ENCODE data around the gene CATSPERZ. TPM values are rescaled to one million over a fixed set of nuclear protein-coding genes. Genes with fewer than 3 reads are reported as not detected.

The CATSPERZ gene
- total and polyA plus RNA-seq, 9 of the 15 experiments (the other 6 are each of a cell fraction or from before 2014, with no cell fraction given), result 0.86 to 8.5 (median 3.5) TPM

DNA sequence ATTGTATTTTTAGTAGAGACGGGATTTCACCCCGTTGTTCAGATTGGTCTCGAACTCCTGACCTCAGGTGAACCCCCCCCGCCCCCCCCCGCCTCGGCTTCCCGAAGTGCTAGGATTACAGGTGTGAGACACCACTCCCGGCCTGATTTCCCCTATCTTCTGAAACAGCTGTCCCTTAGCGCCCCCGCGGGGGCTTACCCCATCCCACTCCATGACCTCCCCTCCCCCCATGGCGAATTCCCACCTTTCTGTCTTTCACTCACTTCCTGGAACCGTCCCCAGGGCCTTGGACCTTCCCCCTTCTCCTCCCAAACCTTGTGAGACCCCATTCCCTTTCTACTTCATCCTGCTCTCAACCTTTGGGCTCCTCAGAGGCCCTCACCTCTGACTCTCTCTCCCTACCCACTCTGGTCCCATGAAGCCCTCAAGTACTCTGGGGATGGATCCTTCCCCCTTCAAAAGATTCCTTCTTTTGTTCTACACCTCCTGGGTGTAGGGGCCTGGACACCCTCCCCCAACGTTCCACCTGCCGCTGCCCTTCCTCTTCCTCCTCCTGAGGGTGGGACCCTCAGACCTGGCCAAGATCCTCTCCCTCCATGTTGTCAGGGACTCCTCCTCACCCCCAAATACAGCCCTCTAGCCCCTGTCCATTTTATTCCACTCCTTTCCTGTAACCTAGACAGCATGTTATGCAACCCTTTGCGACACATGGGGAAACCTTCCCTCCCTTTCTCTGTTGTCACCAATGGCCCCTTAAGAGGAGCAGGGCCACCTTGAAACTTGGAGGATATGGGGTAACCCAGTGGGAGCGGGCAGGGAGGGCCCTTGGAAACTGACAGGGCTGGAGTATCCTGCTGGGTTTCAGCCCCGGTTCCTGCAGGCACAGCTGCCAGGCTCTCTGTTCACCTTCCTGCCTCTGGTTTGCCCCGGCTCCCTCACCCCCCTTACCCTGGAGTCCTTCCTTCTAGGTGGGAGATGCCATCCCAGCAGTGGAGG lies 18.9 kb downstream of the CATSPERZ start (continued):
- TF ChIP-seq E4F1 (CRISPR knock-in tag; IDR thresholded peaks at IDR 0.05; ENCODE audit: borderline replicate concordance) (no peak), CBFA2T3 (IDR thresholded peaks at IDR 0.05) (peak; percentile 73), TAF1 (IDR thresholded peaks at IDR 0.05; ENCODE audit: control insufficient read depth, extremely low read depth, insufficient read depth, low read length, severe bottlenecking) (no peak), TCF7L2 (IDR thresholded peaks at IDR 0.05; ENCODE audit: low read depth, low read length) (no peak), BCOR (IDR thresholded peaks at IDR 0.05) (no peak), EGR1 (conservative IDR thresholded peaks at IDR 0.05) (peak; percentile 63), CBX8 (IDR thresholded peaks at IDR 0.05; ENCODE audit: borderline replicate concordance, extremely low read depth, low read depth, low read length, poor library complexity, severe bottlenecking) (no peak), ZNF589 (CRISPR knock-in tag; IDR thresholded peaks at IDR 0.05; ENCODE audit: low read depth) (no peak), PHB (CRISPR knock-in tag; IDR thresholded peaks at IDR 0.05) (no peak), RBFOX2 (IDR thresholded peaks at IDR 0.05; ENCODE audit: low read depth, low read length) (0 out of 2 replicates have a peak, but pooled peaks have one; percentile 11), CHD2 (IDR thresholded peaks at IDR 0.05; ENCODE audit: low read depth, low read length) (no peak), BRD9 (IDR thresholded peaks at IDR 0.05; ENCODE audit: low read depth, partially characterized antibody) (no peak), PHTF2 (CRISPR knock-in tag; IDR thresholded peaks at IDR 0.05) (no peak)
- TF ChIP-seq, protein P1, sequence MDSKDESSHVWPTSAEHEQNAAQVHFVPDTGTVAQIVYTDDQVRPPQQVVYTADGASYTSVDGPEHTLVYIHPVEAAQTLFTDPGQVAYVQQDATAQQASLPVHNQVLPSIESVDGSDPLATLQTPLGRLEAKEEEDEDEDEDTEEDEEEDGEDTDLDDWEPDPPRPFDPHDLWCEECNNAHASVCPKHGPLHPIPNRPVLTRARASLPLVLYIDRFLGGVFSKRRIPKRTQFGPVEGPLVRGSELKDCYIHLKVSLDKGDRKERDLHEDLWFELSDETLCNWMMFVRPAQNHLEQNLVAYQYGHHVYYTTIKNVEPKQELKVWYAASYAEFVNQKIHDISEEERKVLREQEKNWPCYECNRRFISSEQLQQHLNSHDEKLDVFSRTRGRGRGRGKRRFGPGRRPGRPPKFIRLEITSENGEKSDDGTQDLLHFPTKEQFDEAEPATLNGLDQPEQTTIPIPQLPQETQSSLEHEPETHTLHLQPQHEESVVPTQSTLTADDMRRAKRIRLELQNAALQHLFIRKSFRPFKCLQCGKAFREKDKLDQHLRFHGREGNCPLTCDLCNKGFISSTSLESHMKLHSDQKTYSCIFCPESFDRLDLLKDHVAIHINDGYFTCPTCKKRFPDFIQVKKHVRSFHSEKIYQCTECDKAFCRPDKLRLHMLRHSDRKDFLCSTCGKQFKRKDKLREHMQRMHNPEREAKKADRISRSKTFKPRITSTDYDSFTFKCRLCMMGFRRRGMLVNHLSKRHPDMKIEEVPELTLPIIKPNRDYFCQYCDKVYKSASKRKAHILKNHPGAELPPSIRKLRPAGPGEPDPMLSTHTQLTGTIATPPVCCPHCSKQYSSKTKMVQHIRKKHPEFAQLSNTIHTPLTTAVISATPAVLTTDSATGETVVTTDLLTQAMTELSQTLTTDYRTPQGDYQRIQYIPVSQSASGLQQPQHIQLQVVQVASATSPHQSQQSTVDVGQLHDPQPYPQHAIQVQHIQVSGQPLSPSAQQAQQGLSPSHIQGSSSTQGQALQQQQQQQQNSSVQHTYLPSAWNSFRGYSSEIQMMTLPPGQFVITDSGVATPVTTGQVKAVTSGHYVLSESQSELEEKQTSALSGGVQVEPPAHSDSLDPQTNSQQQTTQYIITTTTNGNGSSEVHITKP (IDR thresholded peaks at IDR 0.05; ENCODE audit: partially characterized antibody), result peak; percentile 24
- TF ChIP-seq, protein P2, sequence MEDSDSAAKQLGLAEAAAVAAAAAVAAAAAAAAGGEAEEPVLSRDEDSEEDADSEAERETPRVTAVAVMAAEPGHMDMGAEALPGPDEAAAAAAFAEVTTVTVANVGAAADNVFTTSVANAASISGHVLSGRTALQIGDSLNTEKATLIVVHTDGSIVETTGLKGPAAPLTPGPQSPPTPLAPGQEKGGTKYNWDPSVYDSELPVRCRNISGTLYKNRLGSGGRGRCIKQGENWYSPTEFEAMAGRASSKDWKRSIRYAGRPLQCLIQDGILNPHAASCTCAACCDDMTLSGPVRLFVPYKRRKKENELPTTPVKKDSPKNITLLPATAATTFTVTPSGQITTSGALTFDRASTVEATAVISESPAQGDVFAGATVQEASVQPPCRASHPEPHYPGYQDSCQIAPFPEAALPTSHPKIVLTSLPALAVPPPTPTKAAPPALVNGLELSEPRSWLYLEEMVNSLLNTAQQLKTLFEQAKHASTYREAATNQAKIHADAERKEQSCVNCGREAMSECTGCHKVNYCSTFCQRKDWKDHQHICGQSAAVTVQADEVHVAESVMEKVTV (CRISPR knock-in tag; IDR thresholded peaks at IDR 0.05), result no peak
